HepG2 (cell line): ENCODE data around the gene PTCRA. TPM values are rescaled to one million over a fixed set of nuclear protein-coding genes. Genes with fewer than 3 reads are reported as not detected.
A peak's percentile ranks its signal among the peaks of the same experiment; 100 is the strongest.

Experiments
- ASH2L ChIP-seq: fragments of 300-600, 200-600 bp; sonication (generic); IDR thresholded peaks from 2 replicates; pipeline ENCODE4 v1.7.0; 2017; ENCODE audit warnings: low read depth, mild to moderate bottlenecking, moderate library complexity, mixed read lengths, low read length; ENCODE audit not compliant: insufficient read length
- CENPX ChIP-seq: sonication (generic); formaldehyde crosslinking; IDR thresholded peaks from 2 replicates; pipeline ENCODE4 v1.9.0; 2021; ENCODE audit warnings: mild to moderate bottlenecking, missing genetic modification reagents, moderate library complexity
- HOXA3 ChIP-seq: sonication (generic); formaldehyde crosslinking; IDR thresholded peaks from 2 replicates; pipeline ENCODE4 v1.5.0; 2020; ENCODE audit warnings: missing genetic modification reagents
- NFIB ChIP-seq: sonication (generic); formaldehyde crosslinking; IDR thresholded peaks from 2 replicates; pipeline ENCODE4 v1.9.0; 2021; ENCODE audit warnings: missing genetic modification reagents, mild to moderate bottlenecking, borderline replicate concordance
- NR3C1 ChIP-seq: sonication (generic); formaldehyde crosslinking; IDR thresholded peaks from 2 replicates; pipeline ENCODE4 v1.4.0; 2020; ENCODE audit warnings: missing genetic modification reagents
- NRL ChIP-seq: sonication (generic); formaldehyde crosslinking; IDR thresholded peaks from 2 replicates; pipeline ENCODE4 v1.5.0; 2020; ENCODE audit warnings: missing genetic modification reagents, mild to moderate bottlenecking, moderate library complexity, borderline replicate concordance
- RFXAP ChIP-seq: sonication (generic); formaldehyde crosslinking; IDR thresholded peaks from 2 replicates; pipeline ENCODE4 v1.4.0; 2020; ENCODE audit warnings: missing genetic modification reagents, borderline replicate concordance
- ZBTB3 ChIP-seq: sonication (generic); formaldehyde crosslinking; IDR thresholded peaks from 2 replicates; pipeline ENCODE4 v1.4.0; 2020; ENCODE audit warnings: low read depth, mild to moderate bottlenecking, moderate library complexity, missing genetic modification reagents, borderline replicate concordance
- ZNF407 ChIP-seq: sonication (generic); formaldehyde crosslinking; IDR thresholded peaks from one replicate; pipeline ENCODE4 v1.5.1; 2020; ENCODE audit warnings: mild to moderate bottlenecking, missing genetic modification reagents; ENCODE audit errors: not compliant biosample characterization
- ZNF512 ChIP-seq: sonication (generic); formaldehyde crosslinking; IDR thresholded peaks from 2 replicates; pipeline ENCODE4 v1.4.0; 2020; ENCODE audit warnings: mild to moderate bottlenecking, missing genetic modification reagents
- ZNF530 ChIP-seq: sonication (generic); formaldehyde crosslinking; IDR thresholded peaks from 2 replicates; pipeline ENCODE4 v1.5.0; 2020; ENCODE audit warnings: low read depth, mild to moderate bottlenecking, missing genetic modification reagents
- ZNF562 ChIP-seq: sonication (generic); formaldehyde crosslinking; IDR thresholded peaks from 2 replicates; pipeline ENCODE4 v1.8.0; 2022; ENCODE audit warnings: missing genetic modification reagents, borderline replicate concordance
- ZNF629 ChIP-seq: sonication (generic); formaldehyde crosslinking; conservative IDR thresholded peaks from 2 replicates; pipeline ENCODE4 v1.5.0; 2020; ENCODE audit warnings: missing genetic modification reagents
- ZNF790 ChIP-seq: sonication (generic); formaldehyde crosslinking; IDR thresholded peaks from 2 replicates; pipeline ENCODE4 v1.8.0; 2022; ENCODE audit warnings: missing genetic modification reagents, mild to moderate bottlenecking, borderline replicate concordance
- polyA plus RNA-seq, 8 experiments: library from polyadenylated mRNA; depleted of rRNA in 3 of 8; stranded (reverse) in 7 of 8; unstranded in 1 of 8; fragments of >200 nt; fragmentation: Illumina TruSeq in 4 of 8; extraction: Trizol in 4 of 8; gene quantifications; 2 replicates each; pipeline versions ENCODE4 v1.2.1 to v1.2.3, GENCODE V29; 2011 to 2016; ENCODE audit warnings: low read depth in 4 of 8, missing spikeins in 1 of 8, mixed read lengths in 1 of 8; ENCODE audit not compliant: insufficient read depth in 1 of 8
- total RNA-seq, 5 experiments: library from RNA; depleted of rRNA; stranded (reverse); fragments of >200 nt; fragmentation: Illumina TruSeq; extraction: Trizol; gene quantifications; 2 replicates each; pipeline ENCODE4 v1.2.3, GENCODE V29; 2016; ENCODE audit warnings: low read depth in 1 of 5

The PTCRA gene
- total and polyA plus RNA-seq, 2 of the 13 experiments (the other 11 are each of a cell fraction or from before 2014, with no cell fraction given): not detected

DNA sequence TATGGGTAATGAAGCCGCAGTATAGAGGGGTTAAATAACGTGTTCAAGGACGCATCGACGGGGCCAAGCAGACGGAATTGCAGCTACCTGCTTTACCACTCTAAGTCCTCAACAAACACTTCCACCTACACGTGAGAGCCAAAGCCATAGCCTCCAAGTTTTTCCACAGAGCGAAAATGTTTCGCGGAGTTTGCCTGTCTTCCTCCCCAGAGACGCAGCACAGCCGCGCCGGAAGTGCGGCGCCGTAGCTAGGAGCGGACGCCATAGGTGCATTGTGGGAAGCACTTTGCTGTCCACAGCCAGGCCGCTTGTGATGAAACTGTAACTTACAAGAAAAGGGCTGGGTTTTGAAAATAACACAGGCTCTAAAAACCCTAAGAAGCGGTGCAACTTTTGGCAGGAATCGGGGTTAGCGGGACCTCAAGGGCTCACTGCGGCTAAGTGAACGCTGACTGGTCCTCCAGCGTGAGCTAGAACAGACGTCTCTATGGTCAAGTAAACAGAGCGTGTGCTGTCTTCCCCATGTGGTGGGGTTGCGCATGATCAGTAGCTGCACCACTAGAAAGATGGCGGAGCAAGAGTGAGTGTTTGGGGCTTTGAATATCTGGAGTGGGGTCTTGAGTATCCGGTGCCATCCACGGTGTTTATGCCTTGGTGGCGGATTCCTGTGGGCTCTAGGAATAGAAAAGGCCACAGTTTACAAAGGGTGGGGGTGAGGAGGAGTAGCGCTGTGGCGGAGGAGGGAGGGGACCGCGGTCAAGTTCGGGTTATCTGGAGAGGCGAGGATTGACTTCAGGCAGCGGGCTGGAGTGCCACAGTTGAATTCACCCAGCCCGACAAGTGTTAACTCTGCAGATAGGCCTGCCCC is 36.2 kb upstream of the PTCRA start, which contains the start of gene RPL7L1 (continued):
- peak; percentile 91 for TF ChIP-seq ZNF407
- TF ChIP-seq ZNF512 (CRISPR knock-in tag): no peak
- TF ChIP-seq ZNF562: no peak
- TF ChIP-seq ZNF530 (CRISPR knock-in tag): no peak
- TF ChIP-seq NFIB (CRISPR knock-in tag): no peak
- TF ChIP-seq CENPX: no peak
- no peak; the same call in 1 of the 2 replicates for TF ChIP-seq ZNF790 (CRISPR knock-in tag)
- peak; percentile 60; the same call in 1 of the 2 replicates for TF ChIP-seq ZBTB3 (CRISPR knock-in tag)
- TF ChIP-seq NR3C1 (CRISPR knock-in tag): no peak
- peak; percentile 91 for TF ChIP-seq RFXAP (CRISPR knock-in tag)
- peak; percentile 90 for TF ChIP-seq ZNF629 (CRISPR knock-in tag)
- peak; percentile 90 for TF ChIP-seq ASH2L
- peak; percentile 97 for TF ChIP-seq HOXA3 (CRISPR knock-in tag)
- no peak; the same call in 1 of the 2 replicates for TF ChIP-seq NRL (CRISPR knock-in tag)
